H1 (cell line): ENCODE results near the gene RNF8. TPM values are rescaled to one million over a fixed set of nuclear protein-coding genes. Genes with fewer than 3 reads are reported as not detected.

Source experiments
- CTCF ChIA-PET: fragments of 300-600 bp; sonication (Branson Sonifier 250); formaldehyde crosslinking; loops from one replicate; lab custom pipeline; 2021; ENCODE audit not compliant: partially characterized antibody; lab: Charles Lee
- POLR2A ChIA-PET: fragments of 300-600 bp; sonication (Branson Sonifier 250); formaldehyde crosslinking; loops from one replicate; lab custom pipeline; 2021; ENCODE audit warnings: inconsistent platforms; ENCODE audit not compliant: partially characterized antibody; lab: Charles Lee
- DNase-seq, 2 experiments: peaks; one replicate each; pipeline versions ENCODE4 v3.0.0 to v3.0.0-alpha.2; 2010 to 2022; ENCODE audit warnings: low spot score in 2 of 2, low read depth in 1 of 2, mixed read lengths in 1 of 2
- FAIRE-seq: peaks from 2 replicates; lab custom pipeline; 2011; peaks lifted over from hg19 to GRCh38; lab: Jason Lieb, UNC
- H2AFZ ChIP-seq: 2 replicates; pipeline ENCODE4 v1.8.1; 2012; ENCODE audit warnings: low read length, inconsistent platforms
- H2AK5ac ChIP-seq: 2 replicates; pipeline ENCODE4 v1.6.1; 2013; ENCODE audit warnings: low read depth, low read length
- H2BK120ac ChIP-seq: replicated peaks from 2 replicates; pipeline ENCODE3; 2013; ENCODE audit warnings: low read depth, low read length, inconsistent platforms
- H2BK12ac ChIP-seq: 2 replicates; pipeline ENCODE4 v1.6.1; 2013; ENCODE audit warnings: low read depth, low read length
- H2BK15ac ChIP-seq: 2 replicates; pipeline ENCODE4 v1.6.1; 2013; ENCODE audit warnings: low read length
- H2BK20ac ChIP-seq: 2 replicates; pipeline ENCODE4 v1.6.1; 2013; ENCODE audit warnings: low read length
- H2BK5ac ChIP-seq: 2 replicates; pipeline ENCODE4 v1.6.1; 2013; ENCODE audit warnings: low read depth, low read length
- H3K14ac ChIP-seq: 2 replicates; pipeline ENCODE4 v1.6.1; 2013; ENCODE audit warnings: inconsistent platforms; ENCODE audit not compliant: insufficient read length
- H3K18ac ChIP-seq: 2 replicates; pipeline ENCODE4 v1.6.1; 2013; ENCODE audit warnings: low read length; ENCODE audit errors: extremely low read depth
- H3K23ac ChIP-seq: 2 replicates; pipeline ENCODE4 v1.6.1; 2013; ENCODE audit warnings: inconsistent platforms; ENCODE audit not compliant: insufficient read length
- H3K23me2 ChIP-seq: 2 replicates; pipeline ENCODE4 v1.6.1; 2013; ENCODE audit warnings: low read depth, low read length
- H3K27ac ChIP-seq: 2 replicates; pipeline ENCODE4 v1.6.1; 2011; ENCODE audit warnings: low read depth, low read length, inconsistent platforms
- H3K27me3 ChIP-seq, 4 experiments: replicated peaks in 1 of 4; 1 replicate in 1 of 4; 2 replicates in 3 of 4; pipeline versions ENCODE4 v1.6.1 to v1.8.1; 2011 to 2013; ENCODE audit warnings: low read length in 3 of 4, mild to moderate bottlenecking in 3 of 4, inconsistent platforms in 2 of 4, mixed read lengths in 2 of 4, moderate library complexity in 1 of 4; ENCODE audit not compliant: control insufficient read depth in 3 of 4, insufficient read depth in 3 of 4; ENCODE audit errors: extremely low read depth in 1 of 4
- H3K36me3 ChIP-seq, 4 experiments: 2 replicates each; pipeline versions ENCODE4 v1.6.1 to v1.8.1; 2011 to 2013; ENCODE audit warnings: mild to moderate bottlenecking in 4 of 4, low read length in 3 of 4, moderate library complexity in 2 of 4, control low read depth in 1 of 4, inconsistent platforms in 1 of 4; ENCODE audit not compliant: insufficient read depth in 4 of 4, control insufficient read depth in 2 of 4
- H3K4ac ChIP-seq: replicated peaks from 2 replicates; pipeline ENCODE3; 2013; ENCODE audit warnings: low read length, low read depth, mixed read lengths, inconsistent platforms; ENCODE audit not compliant: insufficient read length
- H3K4me1 ChIP-seq, 4 experiments: replicated peaks in 1 of 4; 1 replicate in 1 of 4; 2 replicates in 3 of 4; pipeline versions ENCODE4 v1.6.1 to v1.8.1; 2011 to 2013; ENCODE audit warnings: low read length in 3 of 4, inconsistent platforms in 2 of 4, mixed read lengths in 1 of 4; ENCODE audit not compliant: insufficient read depth in 4 of 4, control insufficient read depth in 3 of 4
- H3K4me2 ChIP-seq, 2 experiments: 2 replicates each; pipeline versions ENCODE4 v1.6.1 to v1.8.1; 2011 to 2013; ENCODE audit warnings: low read depth in 2 of 2, low read length in 2 of 2, control low read depth in 1 of 2, inconsistent platforms in 1 of 2, mild to moderate bottlenecking in 1 of 2; ENCODE audit not compliant: insufficient read depth in 1 of 2
- H3K4me3 ChIP-seq, 4 experiments: fragments of 200-600, 300-600 bp in 1 of 4; sonication (generic), shearing (Covaris generic), sonication (Bioruptor Twin) in 1 of 4; 2 replicates each; pipeline versions ENCODE4 v1.5.1 to v1.8.1; 2011 to 2016; ENCODE audit warnings: low read length in 4 of 4, low read depth in 3 of 4, control low read depth in 2 of 4, inconsistent platforms in 2 of 4, mild to moderate bottlenecking in 2 of 4, mixed read lengths in 1 of 4, moderate library complexity in 1 of 4; ENCODE audit not compliant: insufficient read depth in 2 of 4; ENCODE audit errors: extremely low read depth in 1 of 4
- H3K56ac ChIP-seq: replicated peaks from 2 replicates; pipeline ENCODE3; 2013; ENCODE audit warnings: low read depth, mild to moderate bottlenecking, mixed read lengths, low read length, inconsistent platforms; ENCODE audit not compliant: insufficient read length
- H3K79me1 ChIP-seq: 2 replicates; pipeline ENCODE4 v1.6.1; 2013; ENCODE audit warnings: low read depth, low read length, control low read depth
- H3K79me2 ChIP-seq, 2 experiments: 2 replicates each; pipeline versions ENCODE4 v1.6.1 to v1.8.1; 2012 to 2013; ENCODE audit warnings: low read length in 2 of 2, mild to moderate bottlenecking in 2 of 2, inconsistent platforms in 1 of 2; ENCODE audit not compliant: insufficient read depth in 2 of 2, control insufficient read depth in 1 of 2
- H3K9ac ChIP-seq, 4 experiments: replicated peaks in 1 of 4; 1 replicate in 1 of 4; 2 replicates in 3 of 4; pipeline versions ENCODE4 v1.6.1 to v1.8.1; 2011 to 2013; ENCODE audit warnings: low read depth in 3 of 4, low read length in 3 of 4, control low read depth in 2 of 4, mild to moderate bottlenecking in 2 of 4, moderate library complexity in 2 of 4, inconsistent platforms in 1 of 4; ENCODE audit errors: extremely low read depth in 1 of 4
- H3K9me3 ChIP-seq, 2 experiments: 2 replicates each; pipeline versions ENCODE4 v1.6.1 to v1.8.1; 2012 to 2013; ENCODE audit warnings: mild to moderate bottlenecking in 2 of 2, moderate library complexity in 2 of 2, control low read depth in 1 of 2, inconsistent platforms in 1 of 2, low read depth in 1 of 2, low read length in 1 of 2, mixed read lengths in 1 of 2; ENCODE audit not compliant: insufficient read depth in 2 of 2
- H4K20me1 ChIP-seq, 2 experiments: replicated peaks in 1 of 2; 2 replicates each; pipeline versions ENCODE3 to v1.8.1; 2011 to 2013; ENCODE audit warnings: inconsistent platforms in 2 of 2, low read length in 2 of 2, mild to moderate bottlenecking in 1 of 2; ENCODE audit not compliant: insufficient read depth in 2 of 2, control insufficient read depth in 1 of 2
- H4K5ac ChIP-seq: 2 replicates; pipeline ENCODE4 v1.6.1; 2013; ENCODE audit warnings: low read length, low read depth, mixed read lengths, inconsistent platforms; ENCODE audit not compliant: insufficient read length
- H4K8ac ChIP-seq: 2 replicates; pipeline ENCODE4 v1.8.0; 2013; ENCODE audit warnings: mild to moderate bottlenecking, moderate library complexity, low read length, inconsistent platforms; ENCODE audit not compliant: insufficient read depth; ENCODE audit errors: extremely low read depth
- H4K91ac ChIP-seq: replicated peaks from 2 replicates; pipeline ENCODE3; 2013; ENCODE audit warnings: low read length, mixed read lengths, inconsistent platforms; ENCODE audit not compliant: insufficient read length
- CBX5 ChIP-seq: fragments of 300-800, 300-1000 bp; sonication (generic); IDR thresholded peaks from 2 replicates; pipeline ENCODE4 v1.7.1; 2016; ENCODE audit warnings: antibody characterized with exemption, low read length, low read depth
- CREB1 ChIP-seq: IDR thresholded peaks from 2 replicates; pipeline ENCODE4 v1.6.1; 2012; ENCODE audit warnings: inconsistent platforms
- RAD21 ChIP-seq, 2 experiments: IDR thresholded peaks in 1 of 2; conservative IDR thresholded peaks in 1 of 2; 2 replicates each; pipeline ENCODE4 v1.6.1; 2011; ENCODE audit warnings: low read depth in 2 of 2, low read length in 2 of 2, improper control_type of control experiment in 1 of 2, inconsistent platforms in 1 of 2, mild to moderate bottlenecking in 1 of 2, moderate library complexity in 1 of 2
- RFX5 ChIP-seq: IDR thresholded peaks from 2 replicates; pipeline ENCODE4 v1.6.1; 2011; ENCODE audit warnings: low read depth, low read length, improper control_type of control experiment, borderline replicate concordance
- WGBS, 2 experiments: shearing (Covaris generic) in 1 of 2; methylation state at CpG; one replicate each; pipeline versions ENCODE4 v1.1.6 to v1.1.7; 2013 to 2015; ENCODE audit warnings: low lambda C conversion rate in 2 of 2, mixed read lengths in 2 of 2, inconsistent platforms in 1 of 2, low coverage in 1 of 2, missing lambda C conversion rate in 1 of 2; ENCODE audit not compliant: insufficient replicate concordance in 2 of 2, insufficient coverage in 1 of 2, insufficient read length in 1 of 2; ENCODE audit errors: extremely low coverage in 1 of 2, missing lambda C conversion rate in 1 of 2; 5-methylcytosine and 5-hydroxymethylcytosine counted together
- polyA plus RNA-seq, 7 experiments: library from polyadenylated mRNA; depleted of rRNA in 3 of 7; stranded (reverse) in 5 of 7; unstranded in 2 of 7; fragments of >200 nt in 5 of 7; fragments of 200-250 nt in 2 of 7; gene quantifications; 1 replicate in 5 of 7; 2 replicates in 1 of 7; 4 replicates in 1 of 7; pipeline versions ENCODE4 v1.2.1 to v1.2.3, GENCODE V29; 2011 to 2013; ENCODE audit warnings: missing spikeins in 2 of 7, mixed read lengths in 2 of 7
- total RNA-seq: library from RNA; stranded (reverse); fragmentation: NEBNext Ultra II Directional; extraction: Animal tissue kit (Norgen Biotek cat#: 25700); gene quantifications from 2 replicates; pipeline ENCODE4 v1.2.1, GENCODE V29; 2021

Gene RNF8
- total and polyA plus RNA-seq, 2 of the 8 experiments (the other 6 are each of a cell fraction or from before 2014, with no cell fraction given): 20.3 to 44.7 TPM

DNA sequence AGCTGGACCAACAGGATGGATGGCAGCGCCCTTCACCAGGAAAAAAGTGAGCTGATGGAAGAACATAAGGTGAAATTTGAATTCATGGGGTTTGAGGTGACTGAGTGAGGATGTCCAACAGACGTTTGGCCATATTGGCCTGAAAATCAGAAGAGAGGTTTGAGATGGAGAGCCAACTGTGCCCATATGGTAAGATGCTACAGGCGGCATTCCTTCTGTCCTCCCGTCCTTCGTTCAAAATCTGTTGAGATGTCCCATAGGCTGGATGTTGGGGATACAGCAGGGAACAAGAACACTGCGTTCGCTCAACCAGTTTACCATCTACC is 78.8 kb downstream of the RNF8 start:
- ChIA-PET POLR2A (interaction anchor here (0.6 to 1.9 kb wide), 4 partner anchors 12 to 109 kb away, joined by 3 to 4 read pairs (median 3); no protein-coding TSS in a partner anchor), CTCF (interaction anchor here (1.2 to 2.3 kb wide), 3 partner anchors 11 to 107 kb away, joined by 3 to 10 read pairs (median 9); no protein-coding TSS in a partner anchor)

More for the DNA sequence above, 78.8 kb downstream of the RNF8 start:
- Histone ChIP-seq H2BK15ac (no peak overlapping the region), H3K4me1 (peaks cover 0 to 12% (median 3%) of the 10 kb centered on the region in 4 experiments; a peak in 4 of 7 replicates), H2BK12ac (no peak overlapping the region), H3K36me3 (peaks cover 7 to 16% (median 9%) of the 10 kb centered on the region in 4 experiments; a peak in 5 of 8 replicates), H2BK120ac (no peak overlapping the region), H3K27ac (peak overlapping the region; percentile 80; the same call in 1 of the 2 replicates), H3K9me3 (no peaks in the 10 kb centered on the region), H3K79me2 (peaks cover 0 to 25% of the 10 kb centered on the region in 2 experiments; a peak in 2 of 4 replicates), H3K18ac (peak overlapping the region; percentile 53; the same call in 1 of the 2 replicates), H2AK5ac (no peak overlapping the region), H3K14ac (no peak overlapping the region), H2AFZ (peak overlapping the region; percentile 99), H3K27me3 (no peaks in the 10 kb centered on the region), H3K4me3 (peak overlapping the region; percentile 80 to 92 (median 86)), H2BK20ac (no peak overlapping the region), H3K79me1 (peaks cover 8% of the 10 kb centered on the region), H4K91ac (no peak overlapping the region), H3K4ac (peak overlapping the region; percentile 0), H3K4me2 (peak overlapping the region; percentile 92 to 95), H3K9ac (peak overlapping the region; percentile 45 to 93 (median 60); a peak in 6 of 7 replicates), H3K23ac (no peak overlapping the region), H4K20me1 (no peaks in the 10 kb centered on the region), H3K23me2 (peaks cover 11% of the 10 kb centered on the region), H3K56ac (no peak overlapping the region), H2BK5ac (0 out of 2 replicates have a peak overlapping the region, but pooled peaks have one; percentile 57), H4K5ac (peak overlapping the region; percentile 4), H4K8ac (no peak overlapping the region)
- WGBS, 2 experiments: 15% methylated on average over 7 of the region's 7 CpGs; no CpG with 5 or more reads in 1 of the 2 experiments
- FAIRE-seq (no peak), DNase-seq (no peak)
- TF ChIP-seq CBX5 (no peak), CREB1 (no peak), RFX5 (no peak), RAD21 (IDR thresholded peaks at IDR 0.05 in 1 of 2, conservative IDR thresholded peaks at IDR 0.05 in 1 of 2; ENCODE audit: low read depth in 2 of 2, low read length in 2 of 2) (no peak)
